ENCODE results near the gene PLTP. TPM values are rescaled to one million over a fixed set of nuclear protein-coding genes. Genes with fewer than 3 reads are reported as not detected.
A peak's percentile ranks its signal among the peaks of the same experiment; 100 is the strongest.

Gene PLTP
- total RNA-seq, 5 donors from 2014 or later (not counting 1 experiment from before 2014, with no cell fraction given): 0.35 to 1.7 (median 1.4) TPM; not detected in 1

DNA sequence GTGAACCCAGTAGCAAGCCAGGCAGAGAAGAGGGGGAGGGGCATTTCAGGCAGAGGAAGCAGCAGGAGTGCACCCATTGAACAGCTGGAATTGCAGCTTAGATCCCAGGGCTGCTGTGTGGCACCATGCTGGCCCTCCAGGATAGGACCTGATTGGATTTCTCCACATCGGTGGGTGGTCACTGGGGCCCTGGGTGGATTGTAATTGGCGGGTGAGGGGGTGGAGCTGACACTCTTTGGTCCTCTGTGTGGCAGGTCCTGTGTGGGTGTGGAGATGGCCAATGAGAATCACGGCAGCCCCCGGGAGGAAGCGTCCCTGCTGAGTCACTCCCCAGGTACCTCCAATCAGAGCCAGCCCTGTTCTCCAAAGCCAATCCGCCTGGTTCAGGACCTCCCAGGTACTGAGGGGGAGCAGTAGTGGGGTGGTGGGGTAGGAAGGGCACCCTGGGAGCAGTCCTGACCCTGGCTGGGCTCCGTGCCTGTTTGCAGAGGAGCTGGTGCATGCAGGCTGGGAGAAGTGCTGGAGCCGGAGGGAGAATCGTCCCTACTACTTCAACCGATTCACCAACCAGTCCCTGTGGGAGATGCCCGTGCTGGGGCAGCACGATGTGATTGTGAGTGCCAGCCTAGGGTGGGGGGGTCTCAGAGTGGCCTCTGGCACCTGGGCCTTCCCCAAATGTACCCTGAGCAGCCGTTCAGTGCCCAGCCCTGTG is 26.9 kb upstream of the PLTP start:
- Histone ChIP-seq H3K36me3 (ENCODE audit: control insufficient read depth in 2 of 2, extremely low read depth in 1 of 2, insufficient read depth in 1 of 2, low read length in 1 of 2) (peaks cover 11 to 67% of the 10 kb centered on the region in 2 donors), H3K4me1 (ENCODE audit: control insufficient read depth in 1 of 2, extremely low read depth in 1 of 2, insufficient read depth in 2 of 2, low read length in 2 of 2) (peaks cover 3 to 22% of the 10 kb centered on the region in 2 experiments), H3K27ac (ENCODE audit: low read length) (no peak overlapping the region), H3K4me3 (ENCODE audit: control insufficient read depth in 1 of 2, extremely low read depth in 1 of 2, low read length in 1 of 2) (no peak overlapping the region), H3K9me3 (no peaks in the 10 kb centered on the region), H3K27me3 (replicated peaks in 1 of 2; ENCODE audit: control insufficient read depth in 2 of 2, extremely low read depth in 1 of 2, insufficient read depth in 2 of 2, low read length in 1 of 2) (no peaks in the 10 kb centered on the region)
- H3K4me3 Mint-ChIP-seq: no peak overlapping the region
- H3K4me1 Mint-ChIP-seq: peaks cover 21 to 32% (median 26%) of the 10 kb centered on the region in 3 donors
- ChIA-PET CTCF (interaction anchor here in 1 of 2 donors (1.6 to 2.1 kb wide), 2 partner anchors 30 to 32 kb away, joined by 4 to 11 read pairs; no protein-coding TSS in a partner anchor), POLR2A (interaction anchor here in 1 of 2 donors (1.2 kb wide), 1 partner anchor 32 kb away, joined by 4 read pairs; no protein-coding TSS in a partner anchor)
- no peak for ATAC-seq (replicated peaks in 1 of 4)
- H3K9me3 Mint-ChIP-seq: no peaks in the 10 kb centered on the region
- peaks cover 30% of the 10 kb centered on the region for H3K36me3 Mint-ChIP-seq
- 93% methylated on average over 4 of the region's 13 CpGs for WGBS (ENCODE audit: insufficient coverage)
- H3K27ac Mint-ChIP-seq: peak overlapping the region; percentile 65 to 75
- H3K27me3 Mint-ChIP-seq: no peaks in the 10 kb centered on the region
- DNase-seq: no peak

DNA sequence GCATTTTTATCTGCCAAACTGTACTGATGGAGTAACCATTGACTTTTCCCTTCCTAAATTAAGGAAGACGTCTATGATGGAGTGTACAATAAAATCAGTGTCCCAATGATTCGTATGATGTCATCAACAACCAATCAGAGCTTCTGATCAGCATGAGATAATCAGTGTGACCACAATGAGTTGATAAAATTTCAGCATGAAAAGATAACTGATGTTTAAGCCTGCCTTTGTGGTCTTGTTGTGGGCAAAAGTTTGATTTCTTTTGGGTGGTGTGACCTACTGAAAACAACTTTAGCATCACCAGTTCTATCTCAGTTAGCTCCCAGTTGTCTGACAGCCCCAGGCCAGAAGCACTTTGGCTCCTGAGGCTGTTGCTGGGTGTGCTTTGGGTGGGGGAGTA is 25.8 kb upstream of the PLTP start:
- Histone ChIP-seq H3K4me1 (ENCODE audit: control insufficient read depth in 1 of 2, extremely low read depth in 1 of 2, insufficient read depth in 2 of 2, low read length in 2 of 2) (peaks cover 5 to 32% of the 10 kb centered on the region in 2 experiments), H3K4me3 (ENCODE audit: control insufficient read depth in 1 of 2, extremely low read depth in 1 of 2, low read length in 1 of 2) (no peak overlapping the region), H3K27me3 (replicated peaks in 1 of 2; ENCODE audit: control insufficient read depth in 2 of 2, extremely low read depth in 1 of 2, insufficient read depth in 2 of 2, low read length in 1 of 2) (no peaks in the 10 kb centered on the region), H3K36me3 (ENCODE audit: control insufficient read depth in 2 of 2, extremely low read depth in 1 of 2, insufficient read depth in 1 of 2, low read length in 1 of 2) (peaks cover 11 to 56% of the 10 kb centered on the region in 2 donors), H3K9me3 (no peaks in the 10 kb centered on the region), H3K27ac (ENCODE audit: low read length) (no peak overlapping the region)
- Mint-ChIP-seq H3K4me3 (peak overlapping the region; percentile 54 to 97 (median 73)), H3K9me3 (no peaks in the 10 kb centered on the region), H3K4me1 (peaks cover 21 to 39% (median 31%) of the 10 kb centered on the region in 3 donors), H3K27ac (peak overlapping the region; percentile 75 to 78), H3K27me3 (no peaks in the 10 kb centered on the region), H3K36me3 (peaks cover 25% of the 10 kb centered on the region)
- ATAC-seq (replicated peaks in 1 of 4) (no peak), DNase-seq (peak in 1 of 35 experiments; percentile 34)
- ChIA-PET POLR2A (interaction anchor here in 1 of 2 donors (0.5 to 1.2 kb wide), 2 partner anchors 33 to 1550 kb away, joined by 3 to 4 read pairs; no protein-coding TSS in a partner anchor), CTCF (interaction anchor here (1.0 to 2.1 kb wide), 4 partner anchors 31 to 85 kb away, joined by 3 to 11 read pairs (median 4); no protein-coding TSS in a partner anchor)
- 93% methylated on average over 2 of the region's 2 CpGs for WGBS (ENCODE audit: insufficient coverage)

DNA sequence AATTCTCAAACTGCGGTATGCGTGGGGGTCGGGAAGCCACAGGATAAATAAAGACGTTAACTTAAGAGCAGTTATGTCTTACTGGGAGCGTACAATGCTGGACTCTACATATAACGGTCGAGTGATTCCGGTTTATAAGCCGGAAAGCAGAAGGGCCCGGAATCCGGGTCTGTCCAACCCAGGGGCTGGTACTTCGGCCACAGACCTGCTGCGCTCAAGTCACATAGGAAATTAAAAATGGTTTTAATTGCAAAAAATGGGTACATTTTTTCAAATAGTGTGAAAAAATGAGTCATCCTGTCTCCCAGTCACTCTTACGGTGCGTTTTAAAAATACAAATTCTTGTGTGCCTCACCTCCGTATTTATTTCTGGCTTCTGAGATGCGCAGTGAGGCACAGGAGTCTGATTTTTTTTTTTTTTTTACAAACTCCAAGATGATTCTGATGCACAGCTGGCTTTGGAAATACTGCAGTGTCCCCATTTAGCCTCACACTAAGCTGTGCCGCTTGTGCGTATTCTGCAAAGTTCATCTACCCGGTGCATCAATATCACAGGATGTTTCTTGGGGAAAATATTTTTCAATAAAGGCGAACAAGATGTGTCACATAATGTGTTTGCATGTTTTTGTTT is 23.6 kb upstream of the PLTP start:
- H3K4me1 Mint-ChIP-seq: peaks cover 21 to 42% (median 31%) of the 10 kb centered on the region in 3 donors
- Histone ChIP-seq H3K4me3 (ENCODE audit: control insufficient read depth in 1 of 2, extremely low read depth in 1 of 2, low read length in 1 of 2) (peak overlapping the region; percentile 98 to 100), H3K4me1 (ENCODE audit: control insufficient read depth in 1 of 2, extremely low read depth in 1 of 2, insufficient read depth in 2 of 2, low read length in 2 of 2) (peaks cover 5 to 32% of the 10 kb centered on the region in 2 experiments), H3K27ac (ENCODE audit: low read length) (peak overlapping the region; percentile 93), H3K27me3 (replicated peaks in 1 of 2; ENCODE audit: control insufficient read depth in 2 of 2, extremely low read depth in 1 of 2, insufficient read depth in 2 of 2, low read length in 1 of 2) (no peaks in the 10 kb centered on the region), H3K36me3 (ENCODE audit: control insufficient read depth in 2 of 2, extremely low read depth in 1 of 2, insufficient read depth in 1 of 2, low read length in 1 of 2) (peaks cover 5 to 39% of the 10 kb centered on the region in 2 donors), H3K9me3 (no peaks in the 10 kb centered on the region)
- ATAC-seq (replicated peaks in 1 of 4) (peak in 1 of 4 experiments; percentile 2), DNase-seq (peak in 8 of 35 experiments; percentile 16 to 47 (median 22))
- ChIA-PET CTCF (interaction anchor here (0.6 to 1.2 kb wide), 7 partner anchors 16 to 809 kb away, joined by 4 to 15 read pairs (median 4); no protein-coding TSS in a partner anchor), POLR2A (interaction anchor here (0.6 to 2.4 kb wide), 14 partner anchors 18 to 1743 kb away, joined by 4 to 25 read pairs (median 10); partner anchors contain the start of gene ZSWIM1 (in 1 of the 2))
- no peaks in the 10 kb centered on the region for H3K9me3 Mint-ChIP-seq
- WGBS (ENCODE audit: insufficient coverage): 0% methylated on average over 15 of the region's 21 CpGs
- peaks cover 25% of the 10 kb centered on the region for H3K36me3 Mint-ChIP-seq
- peak overlapping the region; percentile 87 to 97 (median 90) for H3K4me3 Mint-ChIP-seq
- H3K27ac Mint-ChIP-seq: peak overlapping the region; percentile 95 to 98
- H3K27me3 Mint-ChIP-seq: no peaks in the 10 kb centered on the region

DNA sequence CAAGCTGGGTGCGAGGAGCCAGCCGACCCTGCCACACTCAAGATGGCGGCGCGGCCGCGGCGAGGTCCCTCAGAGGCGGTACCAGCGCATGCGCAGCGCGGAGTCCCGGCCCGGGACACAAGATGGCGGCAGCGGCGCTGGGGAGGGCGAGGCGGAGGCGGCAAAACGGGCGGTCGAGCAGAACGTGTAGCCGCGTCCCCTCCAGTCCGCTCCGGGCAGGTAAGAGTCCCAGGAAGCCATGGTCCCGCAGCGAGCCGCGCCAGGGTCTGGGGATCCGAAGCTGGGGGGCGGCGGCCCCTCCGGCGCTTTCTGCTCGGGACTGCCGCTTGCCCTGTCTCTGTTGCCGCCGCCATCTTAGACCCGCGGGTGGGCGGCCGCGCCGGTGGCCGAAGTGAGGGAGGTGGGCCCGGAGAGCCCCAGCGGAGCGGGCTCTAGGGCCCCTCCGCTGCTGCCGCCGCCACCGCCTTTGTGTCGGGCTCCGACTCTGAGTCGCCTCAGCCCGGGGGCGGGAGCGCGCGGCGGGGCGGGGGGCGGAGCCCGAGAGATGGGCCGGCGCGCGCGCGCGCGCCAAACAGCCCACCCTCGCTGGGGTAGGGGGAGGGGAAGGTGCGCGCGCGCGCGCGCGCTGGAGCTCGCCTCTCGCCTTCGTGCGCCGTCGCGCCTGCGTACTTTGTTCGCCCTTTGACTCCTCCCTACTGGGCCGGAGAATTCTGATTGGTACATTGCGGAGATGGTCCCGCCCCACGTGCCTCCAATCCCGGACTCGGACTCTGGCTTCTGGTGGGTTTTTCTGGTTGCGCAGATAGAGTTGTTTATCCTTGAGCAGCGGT is 22.8 kb upstream of the PLTP start, which contains the start of gene PCIF1:
Gene PCIF1, plus strand, starts transcription at position 98 of the 830 bp plus-strand sequence. CDS start 4,317 bp downstream, outside the sequence.
- Histone ChIP-seq H3K27ac (ENCODE audit: low read length) (peak within 1 kb of the TSS; percentile 99), H3K27me3 (replicated peaks in 1 of 2; ENCODE audit: control insufficient read depth in 2 of 2, extremely low read depth in 1 of 2, insufficient read depth in 2 of 2, low read length in 1 of 2) (no peaks in the 10 kb centered on the region), H3K4me3 (ENCODE audit: control insufficient read depth in 1 of 2, extremely low read depth in 1 of 2, low read length in 1 of 2) (peak within 1 kb of the TSS; percentile 98 to 100), H3K4me1 (ENCODE audit: control insufficient read depth in 1 of 2, extremely low read depth in 1 of 2, insufficient read depth in 2 of 2, low read length in 2 of 2) (peaks cover 5 to 32% of the 10 kb centered on the region in 2 experiments), H3K36me3 (ENCODE audit: control insufficient read depth in 2 of 2, extremely low read depth in 1 of 2, insufficient read depth in 1 of 2, low read length in 1 of 2) (peaks cover 5 to 32% of the 10 kb centered on the region in 2 donors), H3K9me3 (no peaks in the 10 kb centered on the region)
- H3K4me1 Mint-ChIP-seq: peaks cover 21 to 42% (median 31%) of the 10 kb centered on the region in 3 donors
- H3K4me3 Mint-ChIP-seq: peak within 1 kb of the TSS; percentile 93 to 97 (median 97)
- peak within 1 kb of the TSS; percentile 95 to 98 for H3K27ac Mint-ChIP-seq
- DNase-seq (peak; percentile 94 to 100 (median 97)), ATAC-seq (replicated peaks in 1 of 4) (peak; percentile 81 to 83 (median 82))
- no peaks in the 10 kb centered on the region for H3K9me3 Mint-ChIP-seq
- CTCF ChIA-PET: interaction anchor here (0.6 to 1.2 kb wide), 7 partner anchors 17 to 810 kb away, joined by 3 to 15 read pairs (median 4); no protein-coding TSS in a partner anchor
- peaks cover 19% of the 10 kb centered on the region for H3K36me3 Mint-ChIP-seq
- POLR2A ChIA-PET: interaction anchor here (0.6 to 2.4 kb wide), 15 partner anchors 19 to 1742 kb away, joined by 3 to 25 read pairs (median 8); partner anchors contain the start of gene ZSWIM1 (in 1 of the 2)
- WGBS (ENCODE audit: insufficient coverage): under 1% methylated on average over 66 of the region's 102 CpGs
- H3K27me3 Mint-ChIP-seq: no peaks in the 10 kb centered on the region

DNA sequence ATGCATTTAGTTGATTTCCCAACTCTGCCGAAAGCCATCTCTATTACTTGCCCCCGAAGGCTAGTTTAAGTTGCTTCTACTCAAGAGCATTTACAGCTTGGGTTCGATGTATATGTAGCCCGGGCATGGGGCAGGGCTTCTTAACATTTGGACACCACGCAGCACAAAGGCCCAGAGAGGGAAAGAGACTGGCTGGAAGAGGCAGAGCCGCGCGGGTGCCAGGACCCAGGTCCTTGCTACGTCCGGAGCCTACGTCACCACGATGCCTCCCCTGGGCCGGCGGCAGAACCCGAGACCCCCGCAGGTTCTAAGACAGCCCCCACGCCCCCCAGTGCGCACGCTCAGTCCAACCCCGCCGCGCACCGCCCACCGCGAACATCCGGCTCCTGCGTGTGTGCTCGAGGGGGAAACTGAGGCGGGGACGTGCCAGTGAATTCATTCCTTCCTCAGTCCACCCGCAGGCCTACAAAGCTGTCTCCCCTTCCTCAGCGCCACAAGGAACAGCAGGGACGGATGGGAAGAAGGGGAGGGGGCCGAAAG is 22.2 kb upstream of the PLTP start:
- no peaks in the 10 kb centered on the region for H3K9me3 Mint-ChIP-seq
- peaks cover 3 to 25% of the 10 kb centered on the region in 2 donors for H3K36me3 ChIP-seq (ENCODE audit: control insufficient read depth in 2 of 2, extremely low read depth in 1 of 2, insufficient read depth in 1 of 2, low read length in 1 of 2)
- peak overlapping the region; percentile 99 for H3K27ac ChIP-seq (ENCODE audit: low read length)
- ATAC-seq (replicated peaks in 1 of 4) (peak; percentile 4 to 16 (median 8)), DNase-seq (peak in 8 of 35 experiments; percentile 10 to 45 (median 30))
- H3K27me3 Mint-ChIP-seq: no peaks in the 10 kb centered on the region
- peaks cover 14% of the 10 kb centered on the region for H3K36me3 Mint-ChIP-seq
- peak overlapping the region; percentile 93 to 97 (median 97) for H3K4me3 Mint-ChIP-seq
- H3K9me3 ChIP-seq: no peaks in the 10 kb centered on the region
- CTCF ChIA-PET: interaction anchor here (0.5 to 1.2 kb wide), 10 partner anchors 18 to 135 kb away, joined by 3 to 15 read pairs (median 3); partner anchors contain the start of genes CTSA (in 1 of the 2), NEURL2 (in 1 of the 2) and ZNF335 (in 1 of the 2)
- peaks cover 5 to 32% of the 10 kb centered on the region in 2 experiments for H3K4me1 ChIP-seq (ENCODE audit: control insufficient read depth in 1 of 2, extremely low read depth in 1 of 2, insufficient read depth in 2 of 2, low read length in 2 of 2)
- peak overlapping the region; percentile 95 to 97 for H3K27ac Mint-ChIP-seq
- H3K4me1 Mint-ChIP-seq: peaks cover 16 to 39% (median 31%) of the 10 kb centered on the region in 3 donors
- WGBS (ENCODE audit: insufficient coverage): 1% methylated on average over 28 of the region's 34 CpGs
- POLR2A ChIA-PET: interaction anchor here (0.6 to 2.4 kb wide), 5 partner anchors 36 to 157 kb away, joined by 3 to 25 read pairs (median 4); partner anchors contain the start of gene ZSWIM1 (in 1 of the 2)
- no peaks in the 10 kb centered on the region for H3K27me3 ChIP-seq (replicated peaks in 1 of 2; ENCODE audit: control insufficient read depth in 2 of 2, extremely low read depth in 1 of 2, insufficient read depth in 2 of 2, low read length in 1 of 2)
- H3K4me3 ChIP-seq (ENCODE audit: control insufficient read depth in 1 of 2, extremely low read depth in 1 of 2, low read length in 1 of 2): peak overlapping the region; percentile 85 to 100

Measured in T-cell (primary cell).